CD4-positive, alpha-beta T cell treated with Interleukin-10 for 1 hour (primary cell): ENCODE data around the gene CFB.
"Not testable (repeated sequence)": the region's sequence is repeated elsewhere in the genome, so short reads cannot be mapped to it uniquely, and the experiment has no call there.

ENCODE experiments used
- DNase-seq: peaks from one replicate; pipeline ENCODE4 v3.0.0-alpha.2; 2020

CFB gene

GRCh38 chr6:31945507-31946369 lies at the start of gene CFB:
Gene CFB, plus strand, starts transcription at chr6:31946095. Its CDS starts 127 bp downstream, at chr6:31946222.
- DNase-seq = no peak

- no peak for DNase-seq
These were observed 49.4 kb upstream of the CFB start for GRCh38 chr6:31896493-31896855.

- DNase-seq = peak; percentile 12
These were observed 48.9 kb upstream of the CFB start for GRCh38 chr6:31896856-31897611.

DNA sequence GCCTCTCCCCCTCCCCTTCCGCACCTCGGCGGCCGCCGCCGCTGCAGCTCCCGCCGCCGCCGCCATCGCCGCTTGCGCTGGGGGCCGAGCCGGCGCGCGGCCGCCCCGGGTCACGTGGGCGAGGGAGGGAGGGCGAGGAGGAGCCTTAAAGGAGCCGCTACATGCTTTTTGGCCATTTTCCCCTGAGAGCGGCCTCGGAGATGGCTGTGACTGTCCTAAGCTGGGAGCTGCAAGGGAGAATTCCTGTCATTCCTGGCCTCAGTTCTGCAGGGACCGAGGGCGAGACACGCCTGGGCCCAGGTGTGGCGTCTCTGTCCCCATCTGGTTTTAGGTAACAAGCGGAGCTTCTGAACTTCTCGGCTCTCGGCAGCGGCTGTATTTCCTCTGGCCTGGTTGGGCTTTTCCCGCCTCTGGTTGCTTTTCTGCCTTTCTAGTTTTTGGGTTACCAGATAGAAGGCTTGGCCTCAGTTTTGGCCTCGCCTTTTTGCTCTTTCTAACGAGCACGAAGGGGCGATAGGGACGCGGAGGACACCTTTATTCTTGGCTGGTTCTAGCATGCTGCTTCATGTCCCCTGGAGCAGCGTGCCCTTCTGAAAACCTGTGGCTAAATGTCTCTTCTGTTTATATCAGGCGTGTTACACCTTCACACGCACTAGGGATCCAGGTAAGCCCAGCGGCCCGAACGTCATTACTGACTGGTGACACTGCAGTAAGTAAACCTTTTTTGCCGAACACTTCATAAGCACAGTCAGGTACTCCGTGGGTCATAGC lies 48.1 kb upstream of the CFB start, which contains the start of gene EHMT2:
TSS of gene EHMT2 (minus strand) at position 87 of the 771 bp plus-strand sequence. CDS start at position 66, 21 bp downstream.
- peak; percentile 87 for DNase-seq

DNA sequence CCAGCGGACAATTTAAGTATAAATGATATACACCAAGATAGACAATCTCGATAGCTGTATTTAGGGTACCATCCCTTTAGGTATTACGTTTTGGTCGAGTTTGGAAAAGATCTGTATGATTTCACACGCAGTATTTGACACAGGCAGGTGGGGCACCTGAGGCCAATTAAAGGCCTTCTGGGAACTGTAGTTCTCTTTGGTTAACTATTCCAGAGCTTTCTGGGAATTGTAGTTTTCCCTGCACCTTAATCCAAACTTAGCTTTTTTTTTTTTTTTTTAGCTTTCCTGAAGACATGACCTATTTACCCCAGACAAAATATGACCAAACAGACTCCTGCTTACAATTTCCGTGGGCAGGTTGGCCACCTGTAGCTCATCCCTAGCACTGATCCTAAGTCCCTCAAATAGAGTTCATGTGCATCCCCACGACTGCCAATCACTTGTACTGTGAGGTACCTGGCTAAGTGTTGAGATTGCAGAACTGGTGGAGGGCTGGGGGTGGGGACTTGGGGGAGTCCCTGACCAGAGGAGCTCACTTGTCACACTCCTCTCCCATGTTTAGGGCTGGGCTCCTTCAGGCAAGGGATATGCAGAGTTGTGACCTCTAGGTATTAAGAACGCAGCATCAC lies 47.4 kb upstream of the CFB start:
- peak; percentile 69 for DNase-seq

DNA sequence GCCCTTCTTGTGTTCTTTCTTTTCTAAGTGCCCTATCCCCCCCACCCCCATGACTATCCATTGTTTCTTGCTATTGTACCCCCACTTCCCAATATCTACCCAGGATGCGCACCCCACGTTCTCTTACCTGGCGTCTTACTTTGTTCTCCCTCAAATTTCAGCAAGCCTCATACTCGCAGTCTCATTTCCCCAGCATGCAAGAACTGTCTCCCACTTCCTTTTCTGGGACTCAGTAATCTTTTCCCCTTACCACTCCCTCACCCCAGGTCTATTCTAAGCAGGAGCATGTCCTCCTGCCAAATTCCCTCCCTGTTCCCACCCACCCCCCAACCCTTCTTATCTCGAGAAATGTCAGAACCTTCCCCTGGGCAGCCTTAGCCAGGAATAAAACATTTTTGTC lies 46.7 kb upstream of the CFB start:
- no peak for DNase-seq

DNA sequence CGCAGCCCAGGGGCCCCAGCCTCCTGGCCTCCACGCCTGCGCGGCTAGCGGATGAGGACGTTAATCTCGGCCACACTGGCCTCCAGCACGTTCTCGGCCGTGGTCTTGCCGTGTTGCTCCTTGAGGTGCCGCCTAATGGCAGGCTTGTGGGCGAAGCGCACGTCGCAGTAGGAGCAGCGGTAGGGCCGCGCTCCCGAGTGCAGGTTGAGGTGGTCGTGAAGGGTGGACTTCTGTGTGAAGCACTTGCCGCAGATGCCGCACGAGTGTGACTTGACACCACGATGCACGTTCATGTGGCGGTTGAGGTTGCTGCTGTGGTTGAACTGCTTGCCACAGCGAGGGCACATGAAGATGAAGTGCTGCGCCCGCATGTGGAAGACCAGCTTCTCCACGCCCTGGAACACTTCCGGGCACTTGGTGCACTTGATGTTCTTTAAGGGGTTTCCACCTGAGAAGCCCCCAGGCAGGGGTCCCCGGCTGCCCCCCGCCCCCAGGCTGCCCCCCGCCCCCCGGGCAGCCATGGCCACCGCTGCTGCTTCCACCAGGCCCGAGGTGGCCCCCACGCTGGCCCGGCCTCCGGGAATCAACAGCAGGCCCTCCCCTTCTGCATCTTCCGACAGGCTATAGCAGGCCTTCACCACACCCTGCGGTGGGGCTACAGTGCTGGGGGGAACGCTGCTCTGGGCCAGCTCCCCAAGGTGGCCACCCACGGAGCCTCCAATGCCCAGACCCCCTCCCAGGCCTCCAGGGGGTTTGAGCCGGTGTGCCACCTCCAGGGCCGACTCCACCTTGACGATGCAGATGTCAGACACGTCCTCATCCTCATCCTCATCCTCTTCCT lies 45.8 kb upstream of the CFB start:
- peak; percentile 27 for DNase-seq

DNA sequence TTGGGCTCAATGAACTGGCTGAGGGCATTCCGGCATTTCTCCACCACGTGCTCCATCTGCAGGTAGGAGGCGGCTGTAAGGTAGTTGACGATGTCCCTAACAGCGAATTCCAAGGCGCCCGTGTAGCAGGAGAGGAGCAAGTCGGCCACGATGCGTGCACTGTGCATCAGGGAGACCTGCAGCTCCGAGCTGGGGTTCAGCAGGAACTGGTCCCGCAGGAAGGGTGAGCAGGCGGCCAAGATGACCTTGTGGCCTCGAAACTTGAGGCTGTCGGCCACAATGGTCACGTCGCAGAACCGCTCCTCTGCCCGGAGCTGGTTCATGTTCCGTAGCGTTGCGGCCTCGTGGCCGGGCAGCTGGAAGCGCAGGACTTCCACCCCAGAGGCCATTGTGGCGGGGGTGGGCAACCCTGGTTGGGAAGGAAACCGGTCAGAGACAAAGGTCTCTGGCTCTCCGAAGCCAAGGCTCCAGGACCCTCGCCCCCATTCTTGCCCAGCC lies 44.9 kb upstream of the CFB start:
- DNase-seq = no peak

DNA sequence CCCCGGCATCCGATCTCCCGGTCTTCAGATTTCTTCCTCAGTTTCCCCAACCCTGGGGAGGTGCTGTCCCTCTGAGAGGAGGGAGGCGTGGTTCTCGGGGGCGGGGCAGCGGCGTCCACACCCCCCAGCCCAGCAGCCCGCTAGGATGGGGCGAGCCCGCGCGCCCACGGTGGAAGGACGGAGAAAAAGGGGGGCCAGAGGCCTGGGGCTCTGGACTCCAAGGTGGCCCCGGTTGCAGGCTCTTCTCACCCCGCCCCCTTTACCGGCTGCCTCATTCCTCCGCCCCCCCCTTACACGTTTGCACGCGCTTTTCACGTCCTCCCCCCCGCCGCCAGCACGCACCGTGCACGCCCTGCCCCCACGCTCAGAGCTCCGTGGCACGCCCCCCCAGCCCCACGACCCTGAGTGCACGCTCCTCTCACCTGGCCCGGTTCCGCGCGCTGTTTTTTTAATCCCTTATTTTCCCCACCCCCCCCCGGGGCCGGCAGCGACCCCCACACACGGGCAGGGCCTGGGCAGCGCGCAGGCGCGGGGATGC lies 44.4 kb upstream of the CFB start:
- peak; percentile 67 for DNase-seq

- DNase-seq = peak; percentile 91
These were observed 43.8 kb upstream of the CFB start, which contains the start of gene ZBTB12 for GRCh38 chr6:31901953-31902643. Gene ZBTB12, minus strand, starts transcription at chr6:31902086. Its CDS starts 781 bp downstream, at chr6:31901305.

GRCh38 chr6:31903957-31904356 lies 41.9 kb upstream of the CFB start:
- no peak for DNase-seq

GRCh38 chr6:31905041-31905440 lies 40.9 kb upstream of the CFB start:
- DNase-seq = no peak

DNA sequence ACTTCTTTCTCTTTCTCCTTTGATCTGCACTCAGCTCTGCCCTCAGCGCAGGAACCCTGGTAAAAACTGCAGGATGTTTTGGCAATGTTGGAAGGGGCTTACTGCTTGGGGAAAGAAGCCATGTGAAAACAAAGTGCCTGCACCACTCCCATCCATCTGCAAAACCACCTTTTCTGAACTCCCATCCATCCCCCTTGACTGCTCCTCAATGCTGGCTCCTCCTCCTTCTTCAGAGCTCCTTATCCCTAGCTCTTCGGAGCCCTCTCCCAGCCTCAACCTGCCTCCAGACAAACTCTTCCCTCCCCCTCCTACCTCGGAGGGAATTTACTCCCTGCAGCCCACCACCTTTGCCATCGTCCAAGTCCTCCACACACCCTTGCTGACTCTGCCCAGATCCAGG lies 39.8 kb upstream of the CFB start:
- DNase-seq = no peak

DNA sequence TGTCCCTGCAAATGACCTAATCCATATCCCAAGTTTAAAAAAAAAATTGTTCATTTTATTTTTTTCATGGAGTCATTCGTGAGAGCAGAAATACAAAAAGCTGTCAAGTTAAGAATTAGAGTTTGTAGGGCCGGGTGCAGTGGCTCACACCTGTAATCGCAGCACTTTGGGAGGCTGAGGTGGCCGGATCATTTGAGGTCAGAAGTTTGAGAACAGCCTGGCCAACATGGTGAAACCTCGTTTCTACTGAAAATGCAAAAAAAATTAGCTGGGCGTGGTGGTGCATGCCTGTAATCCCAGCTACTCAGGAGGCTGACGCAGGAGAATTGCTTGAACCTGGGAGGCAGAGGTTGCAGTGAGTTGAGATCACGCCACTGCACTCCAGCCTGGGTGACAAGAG lies 39.2 kb upstream of the CFB start:
- not testable (repeated sequence) for DNase-seq

- no peak for DNase-seq
These were observed 38.6 kb upstream of the CFB start for GRCh38 chr6:31907158-31907813.

DNA sequence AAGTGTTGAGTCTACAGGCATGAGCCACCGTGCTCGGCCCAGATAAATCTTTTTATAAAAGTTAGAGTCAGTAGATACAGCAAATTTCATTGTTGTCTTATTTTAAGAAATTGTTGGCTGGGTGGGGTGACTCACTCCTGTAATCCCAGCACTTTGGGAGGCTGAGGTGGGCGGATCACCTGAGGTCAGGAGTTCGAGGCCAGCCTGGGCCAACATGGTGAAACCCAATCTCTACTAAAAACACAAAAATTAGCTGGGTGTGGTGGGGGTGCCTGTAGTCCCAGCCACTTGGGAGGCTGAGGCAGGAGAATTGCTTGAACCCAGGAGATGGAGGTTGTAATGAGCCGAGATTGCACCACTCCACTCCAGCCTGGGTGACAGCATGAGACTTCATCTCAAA lies 37.6 kb upstream of the CFB start:
- not testable (repeated sequence) for DNase-seq

GRCh38 chr6:31908791-31909190 lies 37.1 kb upstream of the CFB start:
- DNase-seq = no peak

- DNase-seq = not testable (repeated sequence)
These were observed 36.6 kb upstream of the CFB start for GRCh38 chr6:31909298-31909697.

DNA sequence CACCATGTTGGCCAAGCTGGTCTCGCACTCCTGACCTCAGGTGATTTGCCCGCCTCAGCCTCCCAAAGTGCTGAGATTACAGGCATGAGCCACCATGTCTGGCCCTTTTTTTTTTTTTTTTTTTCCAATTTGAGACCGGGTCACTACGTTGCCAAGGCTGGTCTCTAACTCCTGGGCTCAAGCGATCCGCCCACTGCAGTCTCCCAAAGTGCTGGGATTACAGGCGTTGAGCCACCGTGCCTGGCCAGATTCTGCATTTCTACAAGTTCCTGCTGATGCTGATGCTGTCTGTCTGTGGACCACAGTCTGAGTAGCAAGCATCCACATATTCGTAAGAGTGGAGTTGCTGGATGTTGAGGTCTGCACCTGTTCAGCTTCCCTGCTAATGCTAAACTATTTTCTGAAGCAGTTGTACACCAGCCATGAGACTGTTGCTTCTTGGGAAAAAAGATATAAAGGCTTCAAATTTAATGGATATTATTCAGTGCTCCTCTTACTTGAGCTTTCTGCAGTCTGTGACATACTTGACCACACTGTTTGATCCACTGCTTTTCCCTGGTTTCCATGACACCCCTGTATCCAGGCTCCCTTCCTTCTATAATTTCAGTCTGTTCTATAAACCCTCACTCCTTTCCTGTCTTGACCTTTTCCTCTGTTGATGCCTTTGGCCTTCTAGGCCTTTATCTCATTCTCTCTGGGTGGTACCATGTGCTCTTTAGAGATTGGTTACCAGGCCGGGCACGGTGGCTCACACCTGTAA lies 33.9 kb upstream of the CFB start:
- no peak for DNase-seq
